Panc1 (cell line): ENCODE data around the gene S100PBP. TPM values are rescaled to one million over a fixed set of nuclear protein-coding genes. Genes with fewer than 3 reads are reported as not detected.

Source experiments
- ATAC-seq: fragments of 200-7000 bp; cut with Tn5 transposase; 2 replicates; pipeline ENCODE4 v1.9.1; 2020; ENCODE audit warnings: mild to moderate bottlenecking, moderate library complexity
- BruUV-seq: library from RNA; stranded (reverse); fragments of 400-500 nt; replicated peaks from 2 replicates; lab custom pipeline; 2021; lab: Mats Ljungman, UMichigan
- CTCF ChIA-PET: fragments of 300-600 bp; sonication (Branson Sonifier 250); formaldehyde crosslinking; loops from one replicate; lab custom pipeline; 2022; ENCODE audit warnings: antibody characterized with exemption; lab: Charles Lee
- POLR2A ChIA-PET: fragments of 300-600 bp; sonication (Branson Sonifier 250); formaldehyde crosslinking; loops from one replicate; lab custom pipeline; 2022; ENCODE audit warnings: antibody characterized with exemption; lab: Charles Lee
- DNase-seq: peaks from one replicate; pipeline ENCODE4 v3.0.0-alpha.2; 2010; ENCODE audit warnings: low read depth, low spot score
- H3K27ac ChIP-seq: 2 replicates; pipeline ENCODE4 v1.5.1; 2011; ENCODE audit warnings: mild to moderate bottlenecking, low read length, inconsistent platforms
- H3K27me3 ChIP-seq: fragments of 200-500 bp; sonication (Bioruptor generic); 2 replicates; pipeline ENCODE4 v1.6.0; 2014; ENCODE audit warnings: low read length, inconsistent platforms; ENCODE audit not compliant: control insufficient read depth, insufficient read depth
- H3K36me3 ChIP-seq: fragments of 200-500 bp; sonication (Bioruptor generic); 2 replicates; pipeline ENCODE4 v1.5.1; 2014; ENCODE audit warnings: inconsistent platforms, mild to moderate bottlenecking, low read length, moderate library complexity; ENCODE audit not compliant: control insufficient read depth, insufficient read depth
- H3K4me1 ChIP-seq: 2 replicates; pipeline ENCODE4 v1.5.1; 2011; ENCODE audit warnings: inconsistent platforms, mild to moderate bottlenecking, low read length, moderate library complexity; ENCODE audit not compliant: control insufficient read depth, insufficient read depth
- H3K4me3 ChIP-seq, 2 experiments: 2 replicates each; pipeline ENCODE4 v1.5.1; 2011 to 2012; ENCODE audit warnings: low read depth in 2 of 2, low read length in 2 of 2, mild to moderate bottlenecking in 2 of 2, inconsistent platforms in 1 of 2, moderate library complexity in 1 of 2
- H3K9me3 ChIP-seq: fragments of 200-500 bp; sonication (Bioruptor generic); 2 replicates; pipeline ENCODE4 v1.5.1; 2014; ENCODE audit warnings: low read depth, mild to moderate bottlenecking, inconsistent platforms, low read length, moderate library complexity; ENCODE audit not compliant: control insufficient read depth, insufficient read depth
- POLR2AphosphoS5 ChIP-seq: IDR thresholded peaks from 2 replicates; pipeline ENCODE4 v1.6.1; 2012; ENCODE audit warnings: mild to moderate bottlenecking, low read depth, low read length, moderate library complexity
- SIN3A ChIP-seq: IDR thresholded peaks from 2 replicates; pipeline ENCODE4 v1.6.1; 2012; ENCODE audit warnings: low read depth, mild to moderate bottlenecking, low read length, moderate library complexity, borderline replicate concordance; ENCODE audit not compliant: insufficient read depth
- TCF7L2 ChIP-seq: IDR thresholded peaks from 2 replicates; pipeline ENCODE4 v1.6.1; 2011; ENCODE audit warnings: mild to moderate bottlenecking, low read depth, low read length, inconsistent platforms
- in situ Hi-C: cut with HindIII; loops from 2 replicates; pipeline ENCODE4 v1.10.0; 2016; ENCODE audit warnings: low sequenced_read_pairs, low pct_unique_long_range_greater_than_20kb
- intact Hi-C: fragments of 100-400 bp; cut with micrococcal nuclease; formaldehyde crosslinking; loops from one replicate; pipeline ENCODE4 v1.10.0; 2022; ENCODE audit not compliant: unreplicated experiment
- total RNA-seq: library from RNA; stranded (reverse); gene quantifications from one replicate; pipeline ENCODE4 v1.2.1, GENCODE V29; 2021; ENCODE audit not compliant: unreplicated experiment
- TF ChIP-seq, protein P1 (sequence below): fragments of 450-650 bp; IDR thresholded peaks from 2 replicates; pipeline ENCODE4 v1.5.1; 2017; ENCODE audit warnings: mild to moderate bottlenecking
- TF ChIP-seq, protein P2 (sequence below), 2 experiments: IDR thresholded peaks; 2 replicates each; pipeline ENCODE4 v1.6.1; 2011 to 2012; ENCODE audit warnings: low read depth in 2 of 2, control low read depth in 1 of 2, low read length in 1 of 2, mild to moderate bottlenecking in 1 of 2, moderate library complexity in 1 of 2; ENCODE audit not compliant: insufficient read depth in 1 of 2

Gene S100PBP
- total RNA-seq, 1 experiment from 2014 or later: 55.4 TPM

DNA sequence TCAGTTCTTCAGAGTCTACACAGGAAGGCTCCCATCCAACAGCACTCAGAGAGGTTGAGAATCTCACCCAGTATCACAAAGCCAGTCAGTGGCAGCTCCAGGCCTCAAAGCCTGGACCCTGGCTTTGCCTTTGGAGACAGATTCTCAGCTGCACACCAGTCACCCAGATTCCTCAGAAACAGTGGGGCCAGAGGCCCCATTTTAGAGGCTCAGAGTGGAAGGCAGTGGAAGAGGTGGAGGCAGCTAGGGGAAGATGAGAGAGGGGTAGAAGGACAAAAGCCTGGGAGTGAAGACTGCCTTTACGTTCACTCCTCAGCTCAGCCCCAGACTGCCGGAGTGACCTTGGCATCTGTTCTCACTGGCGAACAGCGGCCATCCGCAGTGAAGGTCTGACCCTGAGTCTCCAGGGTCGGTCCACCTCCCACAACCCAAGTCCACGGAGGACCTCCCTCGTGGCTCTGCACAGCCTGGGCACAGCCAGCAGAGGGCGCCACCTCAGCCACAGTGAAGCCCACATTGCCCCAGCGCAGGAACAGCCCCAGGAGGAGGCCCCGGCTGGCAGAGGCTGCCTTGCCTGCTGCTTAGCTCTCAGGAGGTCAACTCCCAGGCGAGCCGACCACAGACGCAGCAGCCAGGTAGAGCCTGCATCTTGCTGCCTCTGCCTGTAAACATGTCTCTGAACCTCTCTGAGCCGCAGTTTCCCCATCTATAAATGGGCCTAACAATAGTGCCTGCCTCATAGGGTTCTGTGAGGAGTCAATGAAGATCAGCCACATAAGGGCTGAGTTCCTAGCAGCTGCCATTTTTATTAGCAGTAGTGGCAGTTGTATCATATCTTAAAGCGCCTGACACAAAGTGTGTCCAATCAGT is 59.1 kb downstream of the S100PBP start:
- BruUV-seq: no TSS peak
- ATAC-seq (peak; percentile 71), DNase-seq (peak; percentile 35)
- in situ Hi-C loops (no loop called here), intact Hi-C loops (loop anchor here (10.0 kb wide), 2 partner anchors 208 to 432 kb away; partner anchors contain the start of gene AZIN2)
- Histone ChIP-seq H3K27me3 (peaks cover 4% of the 10 kb centered on the region), H3K9me3 (no peaks in the 10 kb centered on the region), H3K27ac (no peak overlapping the region), H3K4me1 (peaks cover 4% of the 10 kb centered on the region), H3K4me3 (no peak overlapping the region), H3K36me3 (no peaks in the 10 kb centered on the region)
- ChIA-PET POLR2A (interaction anchor here (0.6 kb wide), 3 partner anchors 52 to 299 kb away, joined by 4 to 6 read pairs (median 4); no protein-coding TSS in a partner anchor), CTCF (interaction anchor here (0.6 to 1.0 kb wide), 4 partner anchors 57 to 210 kb away, joined by 3 to 9 read pairs (median 6); no protein-coding TSS in a partner anchor)
- TF ChIP-seq, protein P1, sequence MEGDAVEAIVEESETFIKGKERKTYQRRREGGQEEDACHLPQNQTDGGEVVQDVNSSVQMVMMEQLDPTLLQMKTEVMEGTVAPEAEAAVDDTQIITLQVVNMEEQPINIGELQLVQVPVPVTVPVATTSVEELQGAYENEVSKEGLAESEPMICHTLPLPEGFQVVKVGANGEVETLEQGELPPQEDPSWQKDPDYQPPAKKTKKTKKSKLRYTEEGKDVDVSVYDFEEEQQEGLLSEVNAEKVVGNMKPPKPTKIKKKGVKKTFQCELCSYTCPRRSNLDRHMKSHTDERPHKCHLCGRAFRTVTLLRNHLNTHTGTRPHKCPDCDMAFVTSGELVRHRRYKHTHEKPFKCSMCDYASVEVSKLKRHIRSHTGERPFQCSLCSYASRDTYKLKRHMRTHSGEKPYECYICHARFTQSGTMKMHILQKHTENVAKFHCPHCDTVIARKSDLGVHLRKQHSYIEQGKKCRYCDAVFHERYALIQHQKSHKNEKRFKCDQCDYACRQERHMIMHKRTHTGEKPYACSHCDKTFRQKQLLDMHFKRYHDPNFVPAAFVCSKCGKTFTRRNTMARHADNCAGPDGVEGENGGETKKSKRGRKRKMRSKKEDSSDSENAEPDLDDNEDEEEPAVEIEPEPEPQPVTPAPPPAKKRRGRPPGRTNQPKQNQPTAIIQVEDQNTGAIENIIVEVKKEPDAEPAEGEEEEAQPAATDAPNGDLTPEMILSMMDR: peak; percentile 97
- no peak for TF ChIP-seq SIN3A
- TF ChIP-seq, protein P2, sequence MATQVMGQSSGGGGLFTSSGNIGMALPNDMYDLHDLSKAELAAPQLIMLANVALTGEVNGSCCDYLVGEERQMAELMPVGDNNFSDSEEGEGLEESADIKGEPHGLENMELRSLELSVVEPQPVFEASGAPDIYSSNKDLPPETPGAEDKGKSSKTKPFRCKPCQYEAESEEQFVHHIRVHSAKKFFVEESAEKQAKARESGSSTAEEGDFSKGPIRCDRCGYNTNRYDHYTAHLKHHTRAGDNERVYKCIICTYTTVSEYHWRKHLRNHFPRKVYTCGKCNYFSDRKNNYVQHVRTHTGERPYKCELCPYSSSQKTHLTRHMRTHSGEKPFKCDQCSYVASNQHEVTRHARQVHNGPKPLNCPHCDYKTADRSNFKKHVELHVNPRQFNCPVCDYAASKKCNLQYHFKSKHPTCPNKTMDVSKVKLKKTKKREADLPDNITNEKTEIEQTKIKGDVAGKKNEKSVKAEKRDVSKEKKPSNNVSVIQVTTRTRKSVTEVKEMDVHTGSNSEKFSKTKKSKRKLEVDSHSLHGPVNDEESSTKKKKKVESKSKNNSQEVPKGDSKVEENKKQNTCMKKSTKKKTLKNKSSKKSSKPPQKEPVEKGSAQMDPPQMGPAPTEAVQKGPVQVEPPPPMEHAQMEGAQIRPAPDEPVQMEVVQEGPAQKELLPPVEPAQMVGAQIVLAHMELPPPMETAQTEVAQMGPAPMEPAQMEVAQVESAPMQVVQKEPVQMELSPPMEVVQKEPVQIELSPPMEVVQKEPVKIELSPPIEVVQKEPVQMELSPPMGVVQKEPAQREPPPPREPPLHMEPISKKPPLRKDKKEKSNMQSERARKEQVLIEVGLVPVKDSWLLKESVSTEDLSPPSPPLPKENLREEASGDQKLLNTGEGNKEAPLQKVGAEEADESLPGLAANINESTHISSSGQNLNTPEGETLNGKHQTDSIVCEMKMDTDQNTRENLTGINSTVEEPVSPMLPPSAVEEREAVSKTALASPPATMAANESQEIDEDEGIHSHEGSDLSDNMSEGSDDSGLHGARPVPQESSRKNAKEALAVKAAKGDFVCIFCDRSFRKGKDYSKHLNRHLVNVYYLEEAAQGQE (IDR thresholded peaks at IDR 0.05; ENCODE audit: insufficient read depth in 1 of 2, low read depth in 2 of 2, low read length in 1 of 2): peak in 1 of 2 experiments; percentile 72; a peak in 1 of 4 replicates
- no peak for TF ChIP-seq POLR2AphosphoS5

DNA sequence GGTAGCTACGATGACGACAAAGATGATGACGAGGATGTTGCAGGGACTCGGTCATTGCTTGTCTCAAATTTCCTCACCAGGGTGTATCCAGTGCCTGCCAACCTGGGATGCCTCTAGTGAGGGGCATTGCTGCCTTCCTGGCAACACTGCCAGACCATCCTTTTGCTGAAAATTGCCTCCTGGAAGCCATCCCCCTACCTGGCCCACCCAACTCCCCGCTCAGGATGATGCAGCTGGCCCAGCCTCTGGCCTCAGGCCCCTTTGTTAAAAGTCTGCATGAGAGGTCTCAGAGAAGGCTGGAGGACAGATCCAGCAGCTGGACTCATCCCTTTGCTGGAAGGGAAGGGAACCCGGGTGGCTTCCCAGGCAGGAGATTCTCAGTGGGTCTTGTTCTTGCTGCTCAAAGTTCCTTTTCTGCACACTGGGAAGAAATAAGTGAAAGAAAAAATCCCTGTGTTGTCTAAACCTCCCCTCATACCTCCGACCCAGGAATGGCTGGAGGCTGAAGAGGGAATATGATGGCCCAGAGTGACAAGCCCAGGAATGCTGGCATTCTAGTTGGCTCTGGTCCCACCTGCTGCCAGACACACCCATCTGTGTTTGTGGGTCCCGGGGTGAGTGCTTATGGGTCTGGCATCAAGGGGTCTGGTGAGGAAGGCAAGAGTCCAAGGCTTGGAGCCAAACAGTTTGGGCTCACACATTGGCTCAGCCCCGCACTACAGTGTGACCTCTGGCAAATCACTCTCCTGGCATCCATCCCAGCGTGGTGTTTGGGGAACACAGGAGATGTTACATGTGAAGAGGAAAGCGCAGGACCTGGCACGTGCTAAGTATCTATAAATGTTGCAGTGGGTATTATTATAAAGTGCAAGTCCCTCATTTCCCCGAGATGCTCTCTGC is 60.0 kb downstream of the S100PBP start:
- in situ Hi-C loops: no loop called here
- BruUV-seq: no TSS peak
- TF ChIP-seq, protein P2 (IDR thresholded peaks at IDR 0.05; ENCODE audit: insufficient read depth in 1 of 2, low read depth in 2 of 2, low read length in 1 of 2): no peak
- TF ChIP-seq, protein P1: no peak
- TF ChIP-seq POLR2AphosphoS5 (no peak), SIN3A (no peak), TCF7L2 (no peak)

More for the DNA sequence above, 60.0 kb downstream of the S100PBP start:
- peaks cover 4% of the 10 kb centered on the region for H3K27me3 ChIP-seq
- H3K27ac ChIP-seq: no peak overlapping the region
- no peaks in the 10 kb centered on the region for H3K36me3 ChIP-seq
- intact Hi-C loops: loop anchor here (10.0 kb wide), 2 partner anchors 207 to 433 kb away; partner anchors contain the start of gene AZIN2
- no peaks in the 10 kb centered on the region for H3K9me3 ChIP-seq
- peaks cover 6% of the 10 kb centered on the region for H3K4me1 ChIP-seq
- CTCF ChIA-PET: no interaction called here
- no peak for DNase-seq
- POLR2A ChIA-PET: interaction anchor here (0.6 kb wide), 1 partner anchor 53 kb away, joined by 6 read pairs; no protein-coding TSS in a partner anchor
- no peak overlapping the region for H3K4me3 ChIP-seq
- no peak for ATAC-seq
